Stimulated activated CD8-positive, alpha-beta memory T cell treated with anti-CD3 and anti-CD28 coated beads, Interleukin-15, amount 100 ng/mL, for 4 hours (primary cell): ENCODE measurements around the gene RUNX2.
A peak's percentile ranks its signal among the peaks of the same experiment; 100 is the strongest.
"Not testable (repeated sequence)": the region's sequence is repeated elsewhere in the genome, so short reads cannot be mapped to it uniquely, and the experiment has no call there.

Experiments used
- DNase-seq, 2 donors: peaks; one replicate each; pipeline ENCODE4 v3.0.0-alpha.2; 2020; ENCODE audit warnings: low read depth in 2 of 2

RUNX2 gene

DNA sequence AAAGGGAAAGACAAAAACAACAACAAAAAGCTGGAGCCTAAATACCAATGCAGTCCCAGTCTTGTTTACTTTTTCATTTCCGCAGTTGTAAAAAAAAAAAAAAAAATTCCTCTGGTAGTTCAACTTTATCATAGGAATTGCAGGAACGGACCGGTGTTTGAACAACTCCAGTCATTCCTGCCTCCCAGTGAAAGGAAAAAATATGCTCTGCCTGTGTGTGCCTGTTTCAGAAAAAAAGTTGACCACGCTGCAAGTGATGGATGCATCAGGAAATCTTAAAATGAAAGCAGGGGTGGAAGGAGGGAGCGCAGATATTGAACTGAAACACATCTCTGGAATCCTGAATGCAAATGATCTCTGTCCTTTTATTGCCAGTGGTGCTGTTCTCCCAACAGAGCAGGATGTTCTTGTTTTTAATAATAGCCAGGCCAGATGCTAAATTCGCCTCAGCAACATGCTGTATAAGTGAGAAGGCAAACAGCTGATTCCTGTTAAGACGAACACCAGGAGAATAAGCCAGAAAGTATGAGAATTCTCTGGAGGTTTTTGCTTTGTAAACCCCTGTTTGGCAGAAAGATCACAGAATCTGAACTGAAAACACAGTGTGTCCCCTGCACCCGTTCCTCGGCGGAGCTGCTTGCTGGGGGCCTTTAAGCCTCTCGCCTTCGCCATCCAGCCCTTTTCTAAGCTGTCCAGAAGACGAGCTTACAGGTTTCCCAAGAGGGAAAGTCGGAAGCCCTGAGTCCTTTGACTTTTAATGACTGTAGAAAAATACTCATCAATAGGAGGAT lies 228.0 kb downstream of the RUNX2 start:
- DNase-seq = no peak

DNA sequence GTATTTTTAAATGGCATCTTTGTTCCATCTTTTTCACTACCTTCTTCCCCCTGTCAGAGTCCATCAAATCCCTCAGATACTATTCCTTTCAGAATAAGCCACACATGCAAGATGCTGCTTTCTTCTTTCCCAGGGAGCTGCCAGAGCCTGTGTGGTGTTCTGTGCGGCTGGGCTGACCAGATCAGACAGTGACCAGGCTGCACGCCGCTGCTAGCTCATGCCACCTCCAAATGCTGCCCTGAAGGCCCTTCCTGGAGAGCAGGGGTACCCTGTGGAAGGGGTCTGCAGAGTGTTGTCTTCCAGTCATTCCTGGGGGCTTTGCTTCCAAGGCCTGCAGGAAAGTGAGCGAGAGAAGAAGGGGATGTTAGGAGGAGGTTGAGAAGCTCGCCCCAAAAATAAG lies 228.7 kb downstream of the RUNX2 start:
- DNase-seq = no peak

DNA sequence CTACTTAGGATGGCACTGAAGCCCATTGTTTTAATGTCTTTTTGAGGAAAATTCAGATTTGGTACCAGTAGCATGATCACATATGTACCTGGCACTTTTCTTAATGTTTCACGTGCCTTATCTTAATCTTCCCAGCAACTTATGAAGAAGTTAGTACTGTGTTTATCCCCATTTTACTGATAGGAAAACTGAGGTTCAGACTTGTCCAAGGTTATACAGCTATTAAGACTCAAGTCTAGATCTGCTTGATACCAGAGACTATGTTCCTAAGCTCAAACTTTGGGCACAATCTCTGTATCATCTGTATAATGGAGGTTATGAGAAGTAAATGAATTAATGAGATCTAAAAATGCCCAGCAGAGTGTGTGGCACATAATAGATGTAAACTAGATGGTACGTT lies 229.3 kb downstream of the RUNX2 start:
- no peak for DNase-seq

DNA sequence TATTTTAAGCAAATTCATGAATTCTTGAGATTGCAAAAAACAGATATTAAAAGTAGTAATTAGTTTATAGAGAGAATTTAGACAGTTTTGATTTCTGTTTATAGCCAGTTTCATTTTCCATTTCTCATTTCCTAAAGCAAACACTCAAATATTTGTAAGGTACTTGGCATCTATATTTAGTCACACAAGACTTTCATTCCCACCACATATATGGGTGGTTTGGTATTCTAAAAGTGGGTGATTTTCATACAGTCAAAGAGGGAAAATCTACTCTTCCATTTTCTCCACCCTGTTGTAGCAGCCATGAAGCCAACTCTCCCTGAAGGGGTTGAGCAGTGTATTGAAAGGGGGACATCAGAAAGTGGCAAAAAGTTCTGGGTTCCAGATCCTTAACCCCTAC lies 230.7 kb downstream of the RUNX2 start:
- DNase-seq = no peak

DNA sequence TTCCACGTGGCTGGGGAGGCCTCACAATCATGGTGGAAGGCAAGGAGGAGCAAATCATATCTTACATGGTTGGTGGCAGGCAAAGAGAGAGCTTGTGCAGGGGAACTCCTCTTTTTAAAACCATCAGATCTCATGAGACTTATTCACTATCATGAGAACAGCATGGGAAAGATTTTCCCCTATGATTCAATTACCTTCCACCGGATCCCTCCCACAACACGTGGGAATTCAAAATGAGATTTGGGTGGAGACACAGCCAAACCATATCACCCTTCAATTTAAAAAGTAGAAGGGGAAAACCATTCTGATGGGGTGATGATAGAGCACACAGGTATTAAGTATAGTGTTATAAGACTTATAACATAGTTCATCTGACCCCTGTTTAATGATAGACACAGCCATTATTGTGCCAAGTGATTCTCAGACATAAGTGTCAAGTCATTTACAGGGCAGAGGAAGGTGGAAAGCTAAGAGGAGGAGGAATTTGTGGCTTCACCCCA lies 232.2 kb downstream of the RUNX2 start:
- not testable (repeated sequence) for DNase-seq

DNA sequence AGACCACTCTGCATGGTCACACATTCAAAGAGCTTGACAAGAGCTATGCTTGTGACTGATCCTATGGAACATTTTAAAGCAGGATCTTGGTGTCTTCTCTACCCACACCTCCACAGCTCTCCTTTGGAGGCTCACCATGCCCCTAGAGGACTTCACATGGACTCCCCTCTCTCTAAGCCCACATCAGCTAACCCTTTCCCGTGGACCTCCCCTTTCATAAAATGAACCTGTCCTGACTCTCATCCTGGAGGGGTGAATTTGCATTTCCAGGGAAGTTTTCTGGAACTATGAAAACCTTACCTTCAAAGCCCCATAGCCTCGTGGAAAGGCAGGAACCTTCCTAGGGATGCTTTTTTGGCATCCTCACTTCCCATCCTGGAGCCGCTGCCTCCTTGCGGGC lies 234.0 kb downstream of the RUNX2 start:
- DNase-seq = no peak

DNA sequence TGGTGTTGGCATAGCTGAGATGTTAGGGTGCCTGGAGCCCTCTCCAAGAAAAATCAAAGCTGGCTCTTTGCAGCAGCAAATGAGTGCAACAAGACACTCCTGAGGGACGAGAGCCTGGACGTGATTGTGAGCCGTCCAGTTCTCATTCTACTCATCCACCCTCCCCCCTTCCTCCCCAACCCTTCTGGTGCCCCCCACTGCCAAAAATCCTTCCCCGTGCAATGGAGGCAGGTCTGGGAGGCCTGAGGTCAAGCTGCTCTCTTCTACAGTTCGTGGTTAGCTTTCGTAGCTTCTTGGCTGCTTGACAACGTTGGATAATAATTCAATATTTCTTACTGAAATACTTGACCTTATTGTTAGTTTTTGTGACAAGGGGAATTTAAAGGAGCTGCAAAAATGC lies 234.9 kb downstream of the RUNX2 start:
- DNase-seq = no peak

DNA sequence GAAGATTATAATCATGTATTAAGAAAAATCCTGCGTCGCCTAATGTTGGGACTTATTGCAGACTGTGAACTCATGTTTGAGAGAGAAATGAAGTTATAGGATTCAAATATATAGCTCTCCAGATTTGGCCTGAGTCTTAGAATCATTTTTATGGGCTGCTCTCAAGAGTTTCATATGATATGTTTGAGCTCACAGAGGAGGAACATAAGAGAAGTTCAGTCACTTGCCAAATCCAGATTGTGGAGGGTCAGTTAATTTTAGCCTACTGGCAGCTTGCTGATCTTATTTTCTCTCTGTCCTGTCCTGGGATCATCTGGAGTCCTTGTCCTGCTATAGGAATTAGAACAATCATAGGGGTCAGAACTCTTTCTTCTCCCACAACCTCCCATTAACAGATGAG lies 235.7 kb downstream of the RUNX2 start:
- DNase-seq = no peak

DNA sequence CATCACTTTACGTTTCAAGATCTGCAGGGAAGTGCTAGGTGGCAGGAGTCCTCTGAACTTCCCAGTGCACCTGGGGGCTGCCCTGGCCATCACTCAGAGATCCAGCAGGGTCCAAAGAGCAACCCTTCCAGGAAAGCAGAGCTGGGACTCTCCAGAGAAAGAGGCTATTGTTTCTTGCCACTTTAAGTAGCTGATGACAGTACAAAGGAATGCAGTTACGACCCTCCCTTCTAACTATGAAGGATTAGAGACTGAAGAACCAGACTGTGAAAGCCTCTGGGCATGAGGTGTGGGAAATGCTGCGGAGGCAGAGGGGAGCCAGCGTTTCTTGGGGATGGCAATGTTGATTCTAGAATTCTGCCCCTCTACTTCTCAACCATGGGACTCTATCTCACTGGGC lies 238.8 kb downstream of the RUNX2 start:
- DNase-seq = no peak

DNA sequence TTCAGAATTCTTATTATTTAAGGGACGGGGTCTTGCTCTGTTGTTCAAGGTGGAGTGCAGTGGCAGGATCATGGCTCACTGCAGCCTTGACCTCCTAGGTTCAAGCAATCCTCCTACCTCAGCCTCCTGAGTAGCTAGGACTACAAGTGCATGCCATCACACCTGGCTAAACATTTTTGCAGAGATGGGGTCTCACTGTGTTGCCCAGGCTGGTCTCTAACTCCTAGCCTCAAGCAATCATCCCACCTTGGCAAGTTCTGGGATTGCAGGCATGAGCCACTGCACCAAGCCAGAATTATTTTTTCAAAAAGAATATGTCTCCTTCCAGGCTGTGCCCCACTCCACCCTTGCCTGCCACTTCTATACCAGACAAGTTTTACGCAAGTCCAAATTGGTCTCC lies 239.7 kb downstream of the RUNX2 start:
- no peak for DNase-seq

DNA sequence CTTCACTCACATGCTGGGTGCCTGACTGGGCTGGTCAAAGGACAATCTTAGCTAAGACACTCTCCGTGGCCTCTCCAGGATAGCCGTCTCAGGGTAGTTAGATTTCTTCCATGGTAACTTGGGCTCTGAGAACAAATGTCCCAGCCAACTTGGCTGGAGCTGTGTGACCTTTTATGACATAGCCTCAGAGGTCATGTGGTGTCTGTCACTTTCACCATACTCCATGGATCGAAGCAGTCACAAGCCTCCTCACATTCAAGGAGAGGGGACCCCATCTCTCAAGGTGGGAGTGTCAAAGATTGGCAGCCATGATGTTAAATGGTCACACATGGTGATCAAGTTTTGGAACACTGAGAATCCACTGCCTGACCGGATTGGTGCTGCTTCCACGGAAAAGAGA lies 240.5 kb downstream of the RUNX2 start:
- DNase-seq = no peak

DNA sequence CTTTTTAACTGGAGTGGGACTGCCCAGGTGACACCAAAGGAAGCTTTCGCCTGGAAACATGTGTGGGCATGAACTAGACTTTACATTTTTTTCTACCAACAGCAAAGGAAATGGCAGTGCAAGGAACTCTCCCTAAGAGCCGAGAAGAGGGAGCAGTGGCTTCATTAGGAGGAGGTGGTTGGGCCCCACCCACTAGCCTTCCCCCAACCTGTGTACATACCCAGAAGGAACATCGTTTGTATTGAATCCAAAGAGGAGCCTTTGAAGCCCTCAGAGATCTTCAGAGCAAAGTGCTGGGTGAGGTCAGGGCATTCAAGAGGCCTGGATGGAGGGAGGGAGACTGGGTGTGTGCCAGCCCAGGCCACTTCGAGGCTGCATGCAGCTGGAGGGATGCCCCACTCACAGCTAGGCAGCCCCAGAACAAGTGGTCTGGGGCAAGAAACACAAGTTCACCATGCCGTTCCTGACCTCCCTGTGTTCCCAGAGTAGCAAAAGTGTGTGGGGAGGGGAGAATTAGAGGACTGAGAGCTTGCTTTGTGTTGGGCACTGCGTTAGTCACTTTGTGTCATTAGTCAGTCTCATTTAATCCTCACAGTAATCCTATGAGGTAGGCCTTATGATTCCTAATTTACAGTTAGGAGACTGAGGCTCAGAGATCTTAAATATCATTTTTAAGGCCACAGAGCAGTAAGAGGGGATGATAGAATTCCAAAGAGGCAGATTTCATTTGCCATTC lies 241.2 kb downstream of the RUNX2 start:
- DNase-seq = no peak

DNA sequence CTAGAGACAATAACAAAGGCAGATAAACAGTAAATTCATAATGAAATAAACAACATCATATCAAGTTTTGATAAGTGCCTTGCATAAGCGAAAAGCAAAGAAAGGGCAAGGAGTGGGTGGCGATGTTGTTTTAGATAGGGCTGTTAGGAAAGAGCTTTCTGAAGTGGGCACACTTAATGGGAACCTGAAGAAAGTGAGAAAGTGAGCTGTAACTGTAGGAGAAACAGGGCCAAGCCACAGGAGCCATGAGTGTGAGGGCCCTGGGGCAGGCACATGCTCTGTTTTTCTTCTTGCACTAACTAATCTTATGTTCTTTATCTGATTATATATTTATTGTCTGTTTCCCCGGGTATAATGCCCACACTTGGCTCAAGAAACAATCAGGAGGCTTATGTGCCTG lies 243.0 kb downstream of the RUNX2 start:
- DNase-seq = no peak

DNA sequence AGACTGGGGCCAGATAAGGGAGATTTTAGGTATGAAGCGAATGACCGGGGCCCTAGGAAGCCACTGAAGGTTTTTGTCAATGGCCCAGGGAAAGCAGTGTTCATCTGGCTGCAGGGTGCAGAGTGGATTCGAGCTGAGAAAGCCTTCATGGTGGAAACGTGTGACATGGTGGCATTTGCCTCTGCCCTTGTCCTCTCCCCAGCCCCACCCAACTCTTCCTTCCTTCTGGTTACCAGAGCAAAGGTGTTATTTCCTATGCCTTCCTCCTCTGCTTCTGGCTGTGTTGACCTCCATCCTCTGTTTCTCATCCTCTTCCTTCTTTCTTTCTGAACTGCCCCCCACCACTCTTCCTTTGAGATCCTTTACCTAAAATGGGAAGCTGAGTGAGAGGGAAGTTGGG lies 244.7 kb downstream of the RUNX2 start:
- no peak for DNase-seq

DNA sequence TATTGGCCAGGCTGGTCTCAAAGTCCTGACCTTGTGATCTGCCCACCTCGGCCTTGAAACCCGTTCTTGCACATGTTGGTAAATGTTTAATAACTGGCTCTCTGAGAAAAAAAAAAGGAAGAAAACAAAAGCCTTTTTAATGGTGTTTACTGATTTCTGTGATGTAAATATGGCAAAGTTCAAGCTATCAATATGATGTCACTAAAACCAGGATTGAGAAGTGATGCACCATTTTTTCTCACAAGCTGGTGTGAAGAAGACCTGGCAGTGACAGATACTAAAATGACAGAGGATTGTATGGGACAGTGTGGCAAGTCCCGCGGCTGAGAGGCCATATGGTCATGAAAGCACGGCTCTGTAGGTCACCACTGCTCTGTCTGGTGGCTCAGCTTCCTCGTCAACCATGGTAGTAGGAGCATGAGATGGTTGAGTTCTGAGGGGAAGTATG lies 245.9 kb downstream of the RUNX2 start:
- DNase-seq = no peak

DNA sequence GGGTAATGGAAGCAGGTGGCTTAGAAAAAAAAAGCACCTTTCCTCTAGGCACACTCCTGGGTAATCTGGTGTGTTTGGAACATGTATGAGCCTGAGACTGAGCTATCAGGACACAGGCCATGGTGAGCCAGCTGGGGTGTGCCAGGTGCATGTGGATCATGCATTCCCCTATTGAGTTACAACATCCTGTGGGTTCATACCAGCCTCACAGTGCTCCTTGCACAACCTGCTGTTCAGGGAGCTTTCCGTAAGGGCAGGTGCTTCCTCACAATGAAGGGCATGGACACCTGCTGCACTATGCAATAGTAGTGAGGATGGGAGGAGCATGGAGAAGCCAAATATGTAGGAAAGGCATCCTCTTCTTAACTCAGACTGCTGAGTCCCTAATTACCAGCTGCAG lies 246.8 kb downstream of the RUNX2 start:
- DNase-seq = no peak

DNA sequence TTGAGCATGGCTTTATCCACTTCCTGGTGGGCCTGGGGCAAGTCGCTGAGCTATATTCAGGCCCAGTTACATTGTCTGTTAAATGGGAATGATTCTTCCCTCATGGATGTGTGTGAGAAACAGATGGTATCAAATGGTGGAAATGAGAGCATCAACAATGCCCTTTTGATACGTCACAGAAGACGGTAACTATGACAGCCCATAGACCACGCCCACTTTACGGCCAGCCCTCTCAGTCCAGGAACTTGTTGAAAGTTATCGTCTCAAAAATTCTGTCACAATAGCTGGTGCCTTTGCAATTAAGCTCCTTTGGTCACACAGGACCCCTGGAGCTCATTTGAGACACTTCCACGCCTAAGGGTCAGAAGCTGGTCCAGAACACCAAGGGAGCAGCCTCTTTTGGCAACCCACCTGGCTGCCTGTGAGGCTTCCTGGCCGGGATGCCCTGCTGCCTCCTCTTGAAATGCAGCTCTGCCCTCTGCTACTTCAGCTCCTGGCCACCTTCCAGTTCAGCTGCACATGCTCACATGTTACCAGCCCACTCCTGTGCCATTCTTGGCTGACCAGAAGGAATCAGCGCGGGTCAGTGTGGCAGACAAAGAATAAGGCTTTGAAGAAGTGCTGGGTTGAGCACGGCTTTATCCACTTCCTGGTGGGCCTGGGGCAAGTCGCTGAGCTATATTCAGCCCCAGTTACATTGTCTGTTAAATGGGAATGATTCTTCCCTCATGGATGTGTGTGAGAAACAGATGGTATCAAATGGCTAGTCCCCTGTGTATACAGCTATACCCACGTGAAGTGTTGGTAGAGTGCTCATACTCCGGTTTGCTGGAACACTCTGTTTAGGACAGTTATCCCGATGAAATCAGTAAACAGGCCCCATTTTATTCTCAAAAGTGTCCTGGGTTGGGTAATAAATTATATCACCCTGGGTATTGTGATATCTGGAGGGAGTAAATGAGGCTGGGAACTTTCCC lies 248.8 kb downstream of the RUNX2 start:
- DNase-seq = no peak

DNA sequence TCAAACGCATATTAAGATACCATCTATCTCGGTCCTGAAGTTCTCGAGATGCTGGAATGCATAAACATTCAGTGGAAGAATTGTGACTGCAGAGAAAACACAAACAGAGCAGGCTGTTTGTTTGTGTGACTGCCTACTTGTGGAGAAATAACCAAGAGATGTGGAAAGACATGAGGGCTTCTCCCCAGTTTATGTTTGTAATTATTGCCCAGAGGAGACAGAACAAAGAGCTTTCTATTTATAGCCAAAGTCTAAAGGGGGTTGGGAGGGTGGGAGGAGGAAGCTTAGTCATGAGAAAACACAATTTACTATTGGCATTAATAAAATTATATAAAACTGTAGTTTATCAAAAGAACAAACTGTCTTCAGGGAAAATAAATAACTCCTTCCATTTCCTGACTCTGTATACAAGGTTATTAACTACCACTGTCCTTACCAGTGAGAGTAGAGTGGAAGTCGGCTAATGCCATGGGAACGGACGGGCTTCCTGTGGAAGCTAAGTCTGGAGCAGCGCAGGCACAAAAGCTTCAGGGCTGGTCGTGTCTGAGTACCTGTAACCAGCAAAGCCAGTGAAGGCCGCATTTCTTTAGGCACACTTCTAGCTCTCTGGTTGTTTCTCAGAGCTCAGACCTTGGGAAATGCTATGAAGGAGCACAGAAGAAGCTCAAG lies 249.8 kb downstream of the RUNX2 start:
- DNase-seq = no peak

DNA sequence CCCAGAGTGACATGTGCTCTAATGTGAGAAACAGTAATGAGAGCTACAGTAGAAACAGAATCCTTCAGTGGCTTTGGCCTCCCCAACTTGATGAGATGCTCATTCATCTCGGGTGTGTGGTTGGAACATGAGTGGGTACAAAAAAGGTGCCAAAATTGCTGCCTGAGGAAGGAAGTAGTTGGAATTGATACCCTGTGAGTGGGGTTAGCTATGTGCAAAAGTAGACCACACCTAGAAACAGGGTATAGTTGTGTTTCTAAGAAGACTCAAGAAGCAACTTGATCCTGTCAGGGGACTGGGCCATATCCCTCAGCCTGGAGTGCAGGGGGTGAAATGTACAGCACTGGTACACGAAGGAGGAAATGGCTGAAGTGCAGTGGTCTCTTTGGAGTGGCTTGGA lies 256.0 kb downstream of the RUNX2 start:
- DNase-seq = no peak

DNA sequence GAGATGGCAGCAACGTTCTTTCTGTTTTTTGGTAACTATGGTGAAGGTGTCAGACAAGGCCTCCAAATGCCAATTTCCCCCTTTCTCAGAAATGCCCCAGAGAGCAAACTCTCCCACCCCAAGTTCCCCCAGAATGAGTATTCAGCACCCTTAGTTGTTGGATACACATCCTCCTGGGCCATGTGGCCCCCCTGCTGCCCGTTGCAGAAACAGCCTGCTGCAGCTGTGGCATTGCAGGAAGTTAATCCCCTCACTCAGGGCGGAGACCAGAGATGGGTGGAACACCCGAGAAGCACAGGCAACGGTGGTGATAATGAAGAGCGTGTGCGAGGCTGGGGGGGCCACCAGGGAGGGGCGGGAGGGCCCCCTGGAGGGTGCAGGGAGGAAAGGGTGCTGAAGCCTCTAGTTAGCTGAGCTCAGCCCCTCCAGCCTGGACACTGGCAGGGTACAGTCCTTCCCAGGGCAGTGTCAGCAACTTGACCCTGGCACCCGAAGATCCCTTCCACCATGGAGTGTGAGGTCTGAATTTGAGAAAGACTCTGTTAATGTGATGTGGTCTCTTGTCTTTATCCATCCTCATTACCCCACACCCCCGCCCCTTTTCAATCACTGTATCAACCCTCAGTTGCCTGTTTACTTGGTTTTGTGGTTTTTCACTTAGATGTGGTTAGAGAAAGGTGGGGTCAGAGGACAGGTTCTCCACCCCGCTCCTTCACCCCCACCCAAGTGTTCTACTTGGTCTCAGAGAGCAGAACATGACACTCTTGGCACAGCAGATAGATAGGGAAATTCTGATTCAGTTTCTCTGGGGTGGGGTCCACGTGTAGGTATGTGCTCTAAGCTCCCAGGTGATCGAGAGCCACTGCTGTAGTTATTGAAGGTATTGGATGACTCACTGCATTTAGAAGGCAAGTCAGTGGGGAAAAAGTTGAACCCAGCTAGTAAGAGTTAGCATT lies 258.4 kb downstream of the RUNX2 start:
- DNase-seq = peak in 1 of 2 donors; percentile 47
